Stimulated activated CD4-positive, alpha-beta T cell treated with anti-CD3 and anti-CD28 coated beads, Interleukin-1b, Interleukin-23, amount 100 ng/mL, for 4 hours (primary cell): ENCODE data around the gene DLX1.

Experiments
- DNase-seq, 2 donors: peaks; one replicate each; pipeline ENCODE4 v3.0.0-alpha.2; 2020; ENCODE audit warnings: low read depth in 2 of 2

The DLX1 gene

DNA sequence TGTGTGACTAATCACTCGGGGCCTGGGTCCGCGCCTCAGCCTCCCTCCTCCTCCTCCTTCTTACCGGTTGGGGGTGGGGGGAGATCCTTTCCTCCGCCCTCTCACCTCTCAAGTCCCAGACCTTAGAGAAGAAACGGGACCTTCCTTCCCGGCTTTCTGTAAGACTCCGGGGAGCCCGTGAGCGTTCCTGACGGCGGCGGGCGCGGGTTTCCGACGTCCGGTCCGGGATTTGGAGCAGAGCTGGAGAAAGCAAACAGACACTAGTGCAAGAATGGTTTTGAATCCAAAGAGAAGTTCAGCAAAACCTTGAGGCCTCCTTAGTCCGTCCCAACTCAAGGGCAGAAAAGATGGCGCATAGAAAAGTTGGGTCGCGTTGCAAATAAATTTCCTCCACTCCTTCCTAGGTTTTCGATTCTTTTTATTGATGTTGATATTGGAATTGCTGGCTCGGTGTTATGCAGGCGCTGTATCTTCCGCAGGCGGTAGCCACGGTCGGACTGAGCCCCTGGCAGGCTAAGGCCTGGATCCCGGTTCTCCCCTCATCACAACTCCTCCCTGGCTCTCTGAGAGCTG is 2.0 kb downstream of the DLX1 start:
- no peak for DNase-seq

GRCh38 chr2:172087780-172088244 is 2.5 kb downstream of the DLX1 start:
- DNase-seq = no peak

GRCh38 chr2:172088245-172089004 is 3.1 kb downstream of the DLX1 start:
- DNase-seq = no peak

GRCh38 chr2:172089005-172089504 is 3.7 kb downstream of the DLX1 start:
- no peak for DNase-seq

DNA sequence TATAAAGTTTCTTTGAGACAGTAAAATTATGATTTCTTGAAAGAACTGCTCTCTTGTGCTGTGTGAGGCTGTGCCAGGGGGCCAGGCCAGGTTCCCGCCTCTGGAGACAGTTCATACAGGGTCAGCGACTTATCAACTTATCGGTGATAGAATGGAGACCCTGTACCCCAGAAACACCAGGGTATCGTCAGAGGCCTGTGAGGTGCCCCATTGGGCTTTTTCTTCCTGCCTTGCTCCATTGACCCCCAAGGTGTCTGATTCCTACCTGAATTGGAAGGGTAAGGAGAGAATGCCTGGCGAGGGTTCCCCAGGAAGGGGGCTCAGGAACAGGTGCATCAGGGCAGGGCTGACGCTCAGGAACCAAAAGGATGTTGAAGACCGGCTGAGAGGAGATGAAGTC is 4.3 kb downstream of the DLX1 start:
- no peak for DNase-seq

GRCh38 chr2:172090044-172090961 is 5.0 kb downstream of the DLX1 start:
- DNase-seq = no peak

DNA sequence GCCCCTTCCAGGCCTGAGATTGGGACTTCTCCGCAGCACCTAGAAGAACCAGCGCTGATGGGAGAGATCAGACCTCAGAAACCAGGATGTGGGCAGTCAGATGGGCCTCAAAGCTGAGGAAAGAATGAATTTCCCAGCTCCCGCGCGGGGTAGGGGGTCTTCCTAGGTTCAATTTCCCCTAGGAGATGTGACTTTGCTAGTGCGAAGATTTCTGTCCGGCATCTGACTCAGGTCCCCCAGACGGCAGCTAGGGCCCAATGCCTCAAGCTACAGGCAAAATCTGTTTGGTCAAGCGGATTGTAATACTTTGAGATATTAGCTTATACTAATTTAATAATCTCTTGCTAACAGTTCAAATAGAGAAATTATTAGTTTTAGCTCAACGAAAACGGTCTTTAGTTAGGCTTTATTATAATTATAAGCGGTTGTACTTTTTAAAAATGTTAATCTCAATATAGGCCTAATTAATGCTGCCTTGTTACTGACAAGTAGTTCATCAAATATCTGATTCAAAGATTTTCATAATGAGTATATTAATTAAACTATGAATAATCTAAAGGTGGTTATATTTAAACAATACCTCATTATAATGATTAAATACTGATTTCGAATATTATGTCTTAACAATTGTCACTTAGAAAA is 5.8 kb downstream of the DLX1 start:
- no peak for DNase-seq

GRCh38 chr2:172091761-172092566 is 6.7 kb downstream of the DLX1 start:
- no peak for DNase-seq

DNA sequence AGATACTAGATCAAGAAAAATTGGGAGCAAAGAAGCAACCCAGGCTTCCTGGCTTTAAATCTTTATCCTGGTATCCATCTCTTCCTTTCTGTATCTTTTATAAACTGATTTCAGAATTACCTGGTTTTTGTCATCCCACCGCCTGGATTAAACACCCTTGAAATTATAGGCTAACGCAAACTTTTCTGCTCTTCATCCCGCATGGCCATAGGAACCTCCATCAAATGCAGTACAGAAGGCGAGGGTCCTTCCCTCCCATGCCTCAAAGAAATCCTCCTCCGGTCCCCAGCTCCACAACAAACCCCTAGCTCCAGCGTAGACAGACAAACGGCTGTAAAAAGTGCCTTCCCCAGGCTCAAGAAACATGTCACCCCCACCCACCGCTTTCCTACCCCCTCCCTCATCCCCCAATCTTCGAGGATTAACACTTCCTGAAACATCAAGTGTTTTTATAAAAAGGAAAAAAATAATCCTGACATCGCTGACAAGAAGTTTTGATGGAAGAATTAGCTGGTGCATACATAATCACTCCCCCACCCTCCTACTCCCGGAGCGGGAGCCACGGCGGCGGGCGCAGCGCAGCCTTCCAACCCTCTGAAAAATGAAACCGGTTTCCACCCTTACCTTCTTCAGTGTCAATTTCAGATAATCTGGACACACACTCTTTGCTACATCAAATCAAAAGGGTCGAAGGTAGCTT is 7.6 kb downstream of the DLX1 start:
- no peak for DNase-seq

- DNase-seq = no peak
Measured at GRCh38 chr2:172093416-172094293, 8.3 kb downstream of the DLX1 start.

DNA sequence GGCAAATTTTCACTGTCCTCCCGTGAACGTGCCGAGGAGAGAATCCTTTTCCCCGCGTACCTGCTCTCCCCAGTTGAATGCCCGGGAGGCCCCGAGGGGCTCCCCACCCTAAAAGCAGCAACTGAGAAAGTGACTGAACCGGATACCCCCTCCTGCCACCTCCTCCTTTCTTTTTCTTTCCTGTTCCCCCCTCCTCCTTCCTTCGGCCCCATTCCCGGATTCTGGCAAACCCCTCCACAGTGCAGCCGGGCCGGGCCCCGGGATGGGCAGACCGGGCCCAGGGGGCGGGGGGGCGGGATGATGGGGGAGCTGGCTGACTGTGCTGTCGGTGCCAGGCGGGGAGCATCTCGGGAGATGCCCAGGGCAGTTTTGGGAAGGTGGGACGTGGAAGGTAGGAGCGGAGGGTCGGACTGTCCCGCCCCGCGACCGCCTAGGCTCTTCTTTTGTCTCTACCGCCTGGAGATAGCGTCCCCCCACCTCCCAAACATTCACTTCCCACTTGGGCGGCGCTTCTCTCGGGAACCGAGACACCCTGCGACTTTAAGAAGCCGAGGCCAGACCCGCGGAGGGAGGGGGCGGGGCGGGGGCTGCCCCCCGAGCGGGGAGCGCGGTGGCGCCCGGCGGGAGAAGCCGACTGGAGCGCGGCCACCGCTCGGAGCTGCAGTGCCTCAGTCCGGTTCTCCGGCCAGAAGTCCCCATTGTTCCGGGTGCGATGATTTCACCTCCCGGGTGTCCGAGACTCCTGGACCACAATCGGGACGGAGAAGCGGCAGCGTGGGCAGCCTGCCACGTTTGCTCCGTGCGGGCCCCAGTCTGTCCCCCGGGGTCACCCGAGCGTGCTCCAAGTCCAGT is 9.2 kb downstream of the DLX1 start:
- no peak for DNase-seq

- peak in 1 of 2 donors; percentile 72 for DNase-seq
Measured at GRCh38 chr2:172095146-172095904, 10.0 kb downstream of the DLX1 start.

- DNase-seq = no peak
Measured at GRCh38 chr2:172095905-172096625, 10.8 kb downstream of the DLX1 start.

- no peak for DNase-seq
Measured at GRCh38 chr2:172096626-172097547, 11.6 kb downstream of the DLX1 start.

DNA sequence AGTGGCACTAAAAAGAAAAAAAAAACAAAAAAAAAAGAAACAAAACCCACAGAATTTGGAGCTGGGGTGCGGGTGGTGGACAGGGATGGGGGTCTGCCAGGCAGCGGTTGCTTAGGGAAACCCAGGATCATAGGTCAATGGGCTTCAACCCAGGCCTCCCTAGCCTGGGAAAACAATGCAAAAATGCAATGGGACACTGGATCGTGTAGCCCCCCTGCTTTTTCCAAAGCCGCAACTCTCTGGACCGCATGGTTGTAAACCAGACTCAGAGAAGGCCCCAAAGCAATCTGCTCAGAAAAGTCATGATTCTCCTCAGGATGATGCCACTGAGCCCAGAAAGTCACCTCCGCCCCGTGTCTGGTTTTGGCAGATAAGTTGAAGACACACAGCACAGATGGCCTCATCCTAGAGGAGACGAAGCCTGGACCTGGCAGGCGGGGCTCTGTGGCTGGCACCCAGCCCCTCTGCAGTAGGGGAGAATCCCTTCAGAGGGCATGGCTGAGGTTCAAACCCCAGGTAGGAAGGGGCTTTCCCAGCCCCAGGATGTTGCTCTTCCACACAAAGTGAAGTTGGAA is 12.3 kb downstream of the DLX1 start:
- no peak for DNase-seq

- DNase-seq = no peak
Measured at GRCh38 chr2:172098287-172098649, 13.0 kb downstream of the DLX1 start.
